NCI-H2196 treated with DMSO at 0.1 percent for 48 hours (cell line): ENCODE measurements around the gene STK33.

Experiments used
- DNase-seq: peaks from one replicate; lab custom pipeline; 2025; ENCODE audit not compliant: unreplicated experiment; lab: John Stamatoyannopoulos, UW

Gene STK33

GRCh38 chr11:8381343-8381742 is 212.7 kb downstream of the STK33 start:
- DNase-seq = no peak

- no peak for DNase-seq
Measured at GRCh38 chr11:8375932-8376331, 218.1 kb downstream of the STK33 start.

- DNase-seq = no peak
Measured at GRCh38 chr11:8375460-8375859, 218.6 kb downstream of the STK33 start.

- no peak for DNase-seq
Measured at GRCh38 chr11:8374716-8375115, 219.3 kb downstream of the STK33 start.

GRCh38 chr11:8373519-8374432 is 220.3 kb downstream of the STK33 start:
- no peak for DNase-seq

GRCh38 chr11:8372641-8373381 is 221.2 kb downstream of the STK33 start:
- DNase-seq = no peak

GRCh38 chr11:8371516-8371884 is 222.5 kb downstream of the STK33 start:
- DNase-seq = no peak

- DNase-seq = no peak
Measured at GRCh38 chr11:8370812-8371515, 223.1 kb downstream of the STK33 start.

GRCh38 chr11:8369592-8370205 is 224.3 kb downstream of the STK33 start:
- no peak for DNase-seq

GRCh38 chr11:8368772-8369171 is 225.3 kb downstream of the STK33 start:
- no peak for DNase-seq

- no peak for DNase-seq
Measured at GRCh38 chr11:8368194-8368593, 225.8 kb downstream of the STK33 start.

GRCh38 chr11:8366316-8366715 is 227.7 kb downstream of the STK33 start:
- no peak for DNase-seq

GRCh38 chr11:8365216-8365941 is 228.6 kb downstream of the STK33 start:
- no peak for DNase-seq

- no peak for DNase-seq
Measured at GRCh38 chr11:8363921-8364320, 230.1 kb downstream of the STK33 start.

GRCh38 chr11:8362899-8363298 is 231.1 kb downstream of the STK33 start:
- DNase-seq = no peak

GRCh38 chr11:8362491-8362890 is 231.5 kb downstream of the STK33 start:
- no peak for DNase-seq

- no peak for DNase-seq
Measured at GRCh38 chr11:8361664-8362210, 232.3 kb downstream of the STK33 start.

- no peak for DNase-seq
Measured at GRCh38 chr11:8361206-8361605, 232.8 kb downstream of the STK33 start.

GRCh38 chr11:8360086-8360828 is 233.8 kb downstream of the STK33 start:
- DNase-seq = no peak

GRCh38 chr11:8359521-8359920 is 234.5 kb downstream of the STK33 start:
- DNase-seq = no peak
